ENCODE data around the gene PCNX4.
"Not testable (repeated sequence)": the region's sequence is repeated elsewhere in the genome, so short reads cannot be mapped to it uniquely, and the experiment has no call there.

PCNX4 gene

DNA sequence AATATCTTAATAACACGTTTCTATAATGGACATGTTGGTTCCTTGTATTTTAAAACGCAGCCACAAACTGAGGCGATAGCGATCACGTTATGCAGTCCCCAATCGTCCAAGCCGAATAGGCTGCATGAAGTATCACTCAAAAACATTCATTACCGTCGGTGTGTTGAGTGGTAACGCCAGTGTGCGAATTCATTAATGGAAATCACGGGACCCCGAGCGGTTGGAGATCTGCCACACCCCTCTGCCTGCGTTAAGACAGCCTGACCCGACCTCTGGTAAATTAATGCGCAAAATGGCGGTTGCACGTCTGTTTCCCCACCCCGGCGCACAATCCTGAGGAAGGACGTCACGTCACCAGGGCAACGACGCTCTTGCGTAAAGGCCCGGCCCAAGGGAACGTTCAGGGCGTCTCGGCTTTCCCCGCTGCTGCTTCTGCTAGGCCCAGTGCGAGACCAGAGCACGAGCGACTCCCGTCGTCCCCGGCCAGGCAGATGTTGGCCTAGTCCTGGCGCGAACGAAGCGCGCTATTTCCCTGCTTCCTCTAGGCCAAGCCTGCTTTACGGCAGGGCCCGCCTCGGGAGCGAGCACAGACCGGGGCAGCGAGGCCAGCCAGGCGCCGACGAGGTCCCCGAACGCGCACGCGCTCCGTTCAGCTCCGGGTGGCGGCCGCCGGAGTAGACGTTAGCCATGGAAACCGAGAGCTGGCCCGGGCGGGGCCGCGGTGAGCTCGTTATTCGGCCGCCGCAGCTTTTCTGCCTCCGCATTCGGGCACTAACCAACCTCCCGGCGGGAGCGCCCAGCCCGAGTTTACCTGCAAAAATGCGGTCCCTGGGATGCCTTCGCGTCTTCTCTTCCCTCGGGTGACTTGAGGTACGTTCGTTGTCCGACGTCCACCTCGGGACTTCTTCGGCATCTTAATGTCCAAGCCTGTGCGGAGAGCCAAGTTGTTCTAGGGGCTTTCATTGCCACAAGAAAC is at the start of gene PCNX4:
Gene PCNX4 (plus strand): TSS at position 374 of the 976 bp plus-strand sequence. CDS start 15,716 bp downstream, outside the sequence.
- DNase-seq (ENCODE audit: low read depth in 2 of 2) = peak; percentile 86 to 91

DNA sequence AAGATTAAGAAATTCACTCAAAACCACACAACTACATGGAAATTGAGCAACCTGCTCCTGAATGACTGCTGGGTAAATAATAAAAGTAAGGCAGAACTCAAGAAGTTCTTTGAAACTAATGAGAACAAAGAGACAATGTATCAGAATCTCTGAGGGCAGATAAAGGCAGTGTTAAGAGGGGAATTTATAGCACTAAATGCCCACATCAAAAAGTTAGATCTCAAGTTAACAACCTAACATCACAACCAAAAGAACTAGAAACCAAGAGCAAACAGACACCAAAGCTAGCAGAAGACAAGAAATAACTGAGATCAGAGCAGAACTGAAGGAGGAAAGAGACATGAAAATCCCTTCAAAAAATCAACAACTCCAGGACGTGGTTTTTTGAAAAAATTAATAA is 43.7 kb upstream of the PCNX4 start:
- DNase-seq (ENCODE audit: low read depth in 2 of 2) = not testable (repeated sequence)

- DNase-seq (ENCODE audit: low read depth in 2 of 2) = no peak
Observed at GRCh38 chr14:60051721-60052221, 40.0 kb upstream of the PCNX4 start.

GRCh38 chr14:60058087-60058486 is 33.6 kb upstream of the PCNX4 start:
- DNase-seq (ENCODE audit: low read depth in 2 of 2) = no peak

- no peak for DNase-seq (ENCODE audit: low read depth in 2 of 2)
Observed at GRCh38 chr14:60061371-60061770, 30.4 kb upstream of the PCNX4 start.

DNA sequence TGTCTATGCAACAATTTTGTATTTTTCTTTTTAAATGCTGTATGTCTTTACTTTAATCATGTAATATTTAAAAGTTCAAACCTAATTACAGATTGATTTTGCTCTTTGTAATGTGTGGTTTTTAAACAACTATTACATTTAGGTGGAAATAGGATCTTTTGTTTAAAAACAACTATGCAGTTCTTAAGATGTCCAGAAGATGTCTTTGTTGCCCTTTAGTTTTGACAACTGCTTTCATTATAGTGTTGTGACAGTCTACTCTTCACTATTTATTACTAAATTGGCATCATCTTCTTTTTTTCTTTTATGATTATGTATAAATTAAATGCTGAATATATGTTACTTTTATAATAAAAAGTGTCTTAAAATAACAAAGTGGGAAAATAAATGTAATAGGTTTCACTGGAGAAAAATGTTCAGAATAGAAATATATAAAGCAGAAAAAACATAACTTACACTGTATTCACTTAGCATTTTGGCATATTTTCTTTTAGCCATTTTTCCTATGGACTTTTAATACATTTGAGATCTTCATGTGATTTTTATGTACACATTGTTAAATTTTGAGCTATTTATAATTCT is 27.1 kb upstream of the PCNX4 start:
- no peak for DNase-seq (ENCODE audit: low read depth in 2 of 2)

DNA sequence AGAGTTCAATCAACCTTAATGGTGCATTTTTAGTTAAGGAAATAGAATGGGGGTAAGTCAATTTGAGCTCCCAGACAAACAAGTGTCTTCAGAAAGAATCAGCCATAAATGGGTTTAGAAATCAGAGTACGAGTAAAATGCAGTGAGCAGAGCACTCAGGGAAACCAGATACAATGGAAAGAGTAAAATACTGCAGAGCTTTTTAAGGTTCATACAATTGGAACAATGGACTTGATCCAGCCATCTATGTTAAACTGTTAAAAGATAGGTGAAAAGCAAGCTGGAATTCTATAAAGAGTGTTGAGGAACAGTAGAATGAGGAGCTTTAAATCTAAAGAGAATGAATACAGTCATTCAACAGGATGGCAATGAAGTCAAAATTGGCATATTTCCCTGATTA is 23.8 kb upstream of the PCNX4 start:
- no peak for DNase-seq (ENCODE audit: low read depth in 2 of 2)

DNA sequence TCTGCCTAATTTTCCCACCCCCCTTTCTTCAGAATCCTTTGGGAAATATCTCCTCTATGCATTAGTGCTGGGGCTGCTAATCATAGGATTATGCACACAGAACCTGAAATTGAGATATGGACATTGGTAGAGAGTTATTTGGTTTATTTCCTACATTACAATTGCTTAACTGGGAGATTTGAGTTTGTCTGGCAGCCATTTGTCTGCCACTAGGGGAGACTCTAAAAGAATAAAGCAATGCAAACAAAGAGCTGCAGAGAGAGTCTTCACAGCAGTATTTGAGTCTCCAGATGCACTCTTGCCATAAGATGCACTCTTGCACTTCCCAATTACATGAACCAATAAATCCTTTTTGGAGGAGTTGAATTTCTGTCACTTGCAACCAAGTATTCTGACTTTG is 12.0 kb upstream of the PCNX4 start:
- no peak for DNase-seq (ENCODE audit: low read depth in 2 of 2)

DNA sequence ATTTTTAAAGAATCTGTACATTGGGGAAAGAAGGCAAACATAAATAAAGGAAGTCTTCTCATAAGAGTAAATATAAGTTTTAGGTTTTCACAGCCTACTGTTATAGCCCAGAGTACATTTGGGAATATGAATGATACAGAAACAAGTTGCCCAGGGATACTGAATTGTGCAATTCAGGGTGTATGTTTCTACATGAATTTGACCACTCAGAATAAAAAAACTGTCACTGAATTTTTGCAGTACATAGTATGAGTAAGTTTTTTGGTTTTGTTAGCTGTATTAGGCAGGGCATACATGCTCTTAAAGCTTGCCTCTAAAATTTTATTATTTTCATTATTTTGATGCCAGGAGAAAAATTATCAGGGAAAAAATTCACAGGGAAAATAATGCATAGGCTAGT is 6.6 kb upstream of the PCNX4 start:
- no peak for DNase-seq (ENCODE audit: low read depth in 2 of 2)

GRCh38 chr14:60085693-60086092 is 6.0 kb upstream of the PCNX4 start:
- DNase-seq (ENCODE audit: low read depth in 2 of 2) = no peak

- no peak for DNase-seq (ENCODE audit: low read depth in 2 of 2)
Observed at GRCh38 chr14:60087668-60088067, 4.1 kb upstream of the PCNX4 start.

GRCh38 chr14:60089221-60089620 is 2.5 kb upstream of the PCNX4 start:
- no peak for DNase-seq (ENCODE audit: low read depth in 2 of 2)

DNA sequence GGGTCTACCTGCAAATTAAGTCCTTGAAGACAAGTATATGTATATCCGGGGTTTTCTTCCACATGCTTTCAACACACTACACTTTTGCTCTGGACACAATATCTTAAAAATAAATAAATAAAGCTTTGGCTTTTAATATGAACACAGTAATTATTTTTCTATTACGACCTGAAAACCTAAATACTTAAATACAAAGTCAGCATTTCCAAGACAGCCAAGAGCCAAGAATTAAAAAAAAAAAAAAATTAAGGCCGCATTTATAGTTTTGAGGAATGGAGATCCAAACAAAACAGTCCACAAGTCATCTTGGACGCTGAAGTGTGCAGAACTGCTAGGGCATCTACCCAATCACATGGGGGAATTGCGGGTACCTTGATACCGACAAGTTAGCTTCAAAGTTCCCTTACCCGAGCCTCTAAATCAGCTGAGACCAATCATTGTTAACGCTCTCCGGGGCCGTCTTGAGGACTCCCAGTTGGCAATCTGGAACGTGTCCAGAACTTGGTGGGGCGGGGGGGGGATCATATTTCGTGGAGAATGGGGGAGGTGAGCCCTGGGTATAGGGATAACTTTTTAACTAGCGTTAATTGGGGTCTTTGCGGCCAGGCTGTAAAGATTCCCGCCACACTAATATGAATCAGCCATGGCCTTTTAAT is 731 bp upstream of the PCNX4 start:
- no peak for DNase-seq (ENCODE audit: low read depth in 2 of 2)

DNA sequence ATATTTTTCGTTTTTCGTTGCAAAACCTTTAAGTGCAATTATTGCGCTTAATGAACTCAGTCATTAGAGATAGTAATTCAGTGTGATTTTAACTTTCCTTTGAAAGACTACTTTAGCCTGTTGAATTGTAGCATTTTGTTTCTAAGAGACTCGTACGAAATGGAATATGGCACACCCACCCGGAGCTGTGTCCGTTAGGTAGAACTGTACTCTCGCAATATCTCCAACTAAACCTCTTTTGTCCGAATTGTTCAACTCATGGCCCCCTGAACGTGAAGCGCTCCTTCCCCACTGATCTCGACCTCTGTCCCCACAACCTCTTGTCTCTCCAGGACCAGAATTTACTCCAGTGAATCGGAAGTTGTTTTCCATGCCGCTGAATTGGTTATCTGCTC is 800 bp downstream of the PCNX4 start:
- no peak for DNase-seq (ENCODE audit: low read depth in 2 of 2)

DNA sequence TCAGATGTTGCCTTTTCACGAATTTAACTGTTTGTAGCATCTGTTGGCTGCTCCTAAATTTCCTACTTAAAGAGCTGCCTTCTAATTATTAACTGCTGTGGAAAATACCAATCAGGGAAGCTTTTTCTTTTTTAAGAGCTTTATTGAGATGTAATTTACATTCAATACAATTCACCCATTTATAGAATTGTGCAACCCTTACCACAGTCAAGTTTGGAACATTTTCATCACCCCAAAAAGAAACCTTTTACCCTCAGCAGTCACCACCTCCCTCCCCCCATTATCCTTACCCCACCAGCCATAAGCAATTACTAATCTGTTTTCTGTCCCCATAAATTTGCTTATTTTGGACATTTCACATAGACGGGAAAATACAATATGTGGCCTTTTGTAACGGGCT is 1.4 kb downstream of the PCNX4 start:
- DNase-seq (ENCODE audit: low read depth in 2 of 2) = no peak

- DNase-seq (ENCODE audit: low read depth in 2 of 2) = no peak
Observed at GRCh38 chr14:60093606-60094005, 1.9 kb downstream of the PCNX4 start.

GRCh38 chr14:60094306-60094897 is 2.7 kb downstream of the PCNX4 start:
- no peak for DNase-seq (ENCODE audit: low read depth in 2 of 2)

DNA sequence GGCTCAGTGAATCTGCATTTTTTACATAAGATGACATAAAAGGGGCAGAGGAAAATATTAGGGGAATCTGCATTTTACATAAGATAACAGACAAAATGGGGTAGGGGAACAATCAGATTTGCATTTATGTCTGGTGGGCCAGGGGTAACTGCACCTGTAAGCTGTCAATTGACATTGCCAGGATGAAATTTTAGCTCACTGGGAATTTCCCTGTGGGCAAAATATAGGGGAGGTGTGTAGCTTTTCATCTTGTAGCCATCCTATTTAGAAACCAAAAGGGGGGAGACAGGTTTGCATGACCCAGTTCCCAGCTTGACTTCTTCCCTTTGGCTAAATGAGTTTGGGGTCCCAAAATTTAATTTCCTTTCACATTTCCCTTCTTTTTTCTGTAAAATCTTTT is 3.5 kb downstream of the PCNX4 start:
- no peak for DNase-seq (ENCODE audit: low read depth in 2 of 2)

DNA sequence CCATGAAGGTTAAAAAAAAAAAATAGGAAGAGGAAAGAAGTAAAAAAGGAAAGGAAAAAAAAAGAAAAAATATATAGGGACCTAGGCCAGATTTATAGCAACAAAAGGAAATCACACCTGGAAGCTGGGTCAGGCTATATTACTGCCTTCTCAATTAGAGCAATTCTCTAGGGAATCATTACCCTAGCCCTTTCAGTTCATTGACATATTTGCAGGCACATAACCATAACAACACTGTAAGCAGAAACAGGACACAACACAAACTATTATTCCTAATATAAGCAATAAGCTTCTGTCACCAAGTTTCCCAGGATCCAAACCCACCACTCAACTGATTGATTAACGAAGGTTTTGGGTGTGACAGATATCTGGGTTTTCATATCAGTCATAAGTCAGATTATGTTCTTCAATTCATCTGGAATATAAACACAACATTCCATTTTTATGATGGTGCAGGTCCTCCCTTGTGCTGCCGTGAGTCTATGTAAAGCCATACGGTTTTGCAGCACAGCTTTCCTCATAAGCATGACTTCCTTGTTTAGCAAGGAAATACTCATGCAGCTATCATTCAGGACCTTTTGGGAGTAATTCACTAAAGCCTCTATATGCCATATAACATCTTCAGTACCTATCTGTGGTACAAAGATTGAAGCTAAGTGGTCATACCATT is 4.2 kb downstream of the PCNX4 start:
- DNase-seq (ENCODE audit: low read depth in 2 of 2) = no peak

GRCh38 chr14:60097974-60098373 is 6.3 kb downstream of the PCNX4 start:
- DNase-seq (ENCODE audit: low read depth in 2 of 2) = no peak

DNA sequence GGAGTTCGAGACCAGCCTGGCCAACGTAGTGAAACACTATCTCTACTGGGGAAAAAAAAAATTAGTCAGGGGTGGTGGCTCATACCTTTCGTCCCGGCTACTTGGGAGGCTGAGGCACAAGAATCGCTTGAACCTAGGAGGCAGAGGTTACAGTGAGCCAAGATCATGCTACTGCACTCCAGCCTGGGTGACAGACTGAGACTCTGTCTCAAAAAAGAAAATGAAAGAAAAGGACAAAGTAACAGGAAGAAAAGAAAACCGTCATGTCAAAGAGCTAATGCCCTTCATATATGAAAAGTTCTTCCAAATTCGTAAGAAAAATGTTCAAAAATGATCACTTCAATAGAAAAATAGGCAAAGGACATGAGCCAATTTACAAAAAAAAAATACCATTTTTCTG is 8.1 kb downstream of the PCNX4 start:
- not testable (repeated sequence) for DNase-seq (ENCODE audit: low read depth in 2 of 2)

- DNase-seq (ENCODE audit: low read depth in 2 of 2) = no peak
Observed at GRCh38 chr14:60101786-60102185, 10.1 kb downstream of the PCNX4 start.

Measured in stimulated activated CD8-positive, alpha-beta memory T cell treated with anti-CD3 and anti-CD28 coated beads, Interleukin-15, amount 100 ng/mL, for 4 hours (primary cell).